Hepatocyte (in vitro differentiated cells): ENCODE data around the gene SCFD1. TPM values are rescaled to one million over a fixed set of nuclear protein-coding genes. Genes with fewer than 3 reads are reported as not detected.

ENCODE experiments used
- DNase-seq: peaks from one replicate; pipeline ENCODE4 v3.0.0-alpha.2; 2016; ENCODE audit warnings: low spot score
- H2AFZ ChIP-seq: fragments of 200-600 bp; sonication (generic); 2 replicates; pipeline ENCODE4 v1.6.0; 2016; ENCODE audit warnings: antibody characterized with exemption, mild to moderate bottlenecking
- H3K27ac ChIP-seq: fragments of 200-600 bp; sonication (generic); 2 replicates; pipeline ENCODE4 v1.5.1; 2016; ENCODE audit warnings: mild to moderate bottlenecking
- H3K27me3 ChIP-seq: fragments of 200-600 bp; sonication (generic); 2 replicates; pipeline ENCODE4 v1.6.1; 2016
- H3K36me3 ChIP-seq: fragments of 200-600 bp; sonication (generic); replicated peaks from 2 replicates; pipeline ENCODE4 v1.5.1; 2016; ENCODE audit warnings: low read depth; ENCODE audit not compliant: insufficient read depth
- H3K4me1 ChIP-seq: fragments of 200-600 bp; sonication (generic); 2 replicates; pipeline ENCODE4 v1.5.1; 2016; ENCODE audit warnings: mild to moderate bottlenecking, moderate library complexity; ENCODE audit not compliant: insufficient read depth
- H3K4me2 ChIP-seq: fragments of 200-600 bp; sonication (generic); 2 replicates; pipeline ENCODE4 v1.6.0; 2016
- H3K4me3 ChIP-seq: fragments of 200-600 bp; sonication (generic); 2 replicates; pipeline ENCODE4 v1.5.1; 2016; ENCODE audit warnings: mild to moderate bottlenecking
- H3K79me2 ChIP-seq: fragments of 200-600 bp; sonication (generic); 2 replicates; pipeline ENCODE4 v1.6.0; 2017; ENCODE audit warnings: mild to moderate bottlenecking
- H3K9me2 ChIP-seq: fragments of 200-600 bp; sonication (generic); replicated peaks from 2 replicates; pipeline ENCODE4 v1.6.0; 2017; ENCODE audit warnings: mild to moderate bottlenecking; ENCODE audit not compliant: insufficient read depth
- H3K9me3 ChIP-seq: fragments of 200-600 bp; sonication (generic); 2 replicates; pipeline ENCODE4 v1.5.1; 2016; ENCODE audit warnings: low read depth, mild to moderate bottlenecking
- H4K20me1 ChIP-seq: fragments of 200-600 bp; sonication (generic); 2 replicates; pipeline ENCODE4 v1.6.0; 2016; ENCODE audit warnings: mild to moderate bottlenecking; ENCODE audit not compliant: insufficient read depth, poor library complexity, severe bottlenecking
- EZH2 ChIP-seq: fragments of 200-600 bp; sonication (generic); IDR thresholded peaks from 2 replicates; pipeline ENCODE4 v1.6.1; 2016; ENCODE audit warnings: antibody characterized with exemption, mild to moderate bottlenecking, borderline replicate concordance
- EZH2phosphoT487 ChIP-seq: fragments of 200-600 bp; sonication (generic); IDR thresholded peaks from one replicate; pipeline ENCODE4 v1.6.1; 2018; ENCODE audit warnings: antibody characterized with exemption, mild to moderate bottlenecking, low read depth, moderate library complexity; ENCODE audit not compliant: unreplicated experiment, severe bottlenecking
- WGBS: methylation state at CpG from one replicate; pipeline ENCODE4 v1.1.6; 2016; ENCODE audit warnings: low lambda C conversion rate; ENCODE audit errors: missing lambda C conversion rate; 5-methylcytosine and 5-hydroxymethylcytosine counted together
- polyA plus RNA-seq: library from polyadenylated mRNA; unstranded; fragments of >200 nt; fragmentation: Nextera tagmentation; extraction: Ambion mirVana; gene quantifications from 2 replicates; pipeline ENCODE4 v1.2.1, GENCODE V29; 2016
- total RNA-seq: library from RNA; depleted of rRNA; stranded (reverse); fragments of >200 nt; gene quantifications from 2 replicates; pipeline ENCODE4 v1.2.3, GENCODE V29; 2014
- TF ChIP-seq, protein P1 (sequence below): fragments of 200-600 bp; sonication (generic); IDR thresholded peaks from 2 replicates; pipeline ENCODE4 v1.5.1; 2016; ENCODE audit warnings: antibody characterized with exemption, mild to moderate bottlenecking; ENCODE audit not compliant: poor library complexity

SCFD1 gene
- total and polyA plus RNA-seq, 2 experiments from 2014 or later: 68.9 to 101 TPM

GRCh38 chr14:30587141-30587540 lies 35.0 kb upstream of the SCFD1 start:
- no peaks in the 10 kb centered on the region for H3K9me2 ChIP-seq

GRCh38 chr14:30588873-30589272 lies 33.2 kb upstream of the SCFD1 start:
- H3K4me3 ChIP-seq: no peak overlapping the region
- H3K36me3 ChIP-seq: no peaks in the 10 kb centered on the region
- no peaks in the 10 kb centered on the region for H3K27me3 ChIP-seq
- H3K9me2 ChIP-seq: no peaks in the 10 kb centered on the region
- H3K9me3 ChIP-seq: no peaks in the 10 kb centered on the region
- no peak overlapping the region for H2AFZ ChIP-seq
- H4K20me1 ChIP-seq: no peaks in the 10 kb centered on the region
- TF ChIP-seq EZH2: no peak
- TF ChIP-seq EZH2phosphoT487: no peak
- TF ChIP-seq, protein P1, sequence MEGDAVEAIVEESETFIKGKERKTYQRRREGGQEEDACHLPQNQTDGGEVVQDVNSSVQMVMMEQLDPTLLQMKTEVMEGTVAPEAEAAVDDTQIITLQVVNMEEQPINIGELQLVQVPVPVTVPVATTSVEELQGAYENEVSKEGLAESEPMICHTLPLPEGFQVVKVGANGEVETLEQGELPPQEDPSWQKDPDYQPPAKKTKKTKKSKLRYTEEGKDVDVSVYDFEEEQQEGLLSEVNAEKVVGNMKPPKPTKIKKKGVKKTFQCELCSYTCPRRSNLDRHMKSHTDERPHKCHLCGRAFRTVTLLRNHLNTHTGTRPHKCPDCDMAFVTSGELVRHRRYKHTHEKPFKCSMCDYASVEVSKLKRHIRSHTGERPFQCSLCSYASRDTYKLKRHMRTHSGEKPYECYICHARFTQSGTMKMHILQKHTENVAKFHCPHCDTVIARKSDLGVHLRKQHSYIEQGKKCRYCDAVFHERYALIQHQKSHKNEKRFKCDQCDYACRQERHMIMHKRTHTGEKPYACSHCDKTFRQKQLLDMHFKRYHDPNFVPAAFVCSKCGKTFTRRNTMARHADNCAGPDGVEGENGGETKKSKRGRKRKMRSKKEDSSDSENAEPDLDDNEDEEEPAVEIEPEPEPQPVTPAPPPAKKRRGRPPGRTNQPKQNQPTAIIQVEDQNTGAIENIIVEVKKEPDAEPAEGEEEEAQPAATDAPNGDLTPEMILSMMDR: no peak
- H3K79me2 ChIP-seq: peaks cover 33% of the 10 kb centered on the region
- DNase-seq: no peak
- no peak overlapping the region for H3K4me2 ChIP-seq
- H3K27ac ChIP-seq: no peak overlapping the region
- H3K4me1 ChIP-seq: no peaks in the 10 kb centered on the region

More at GRCh38 chr14:30587141-30587540, 35.0 kb upstream of the SCFD1 start:
- Histone ChIP-seq H3K4me3 (no peak overlapping the region), H3K27me3 (no peaks in the 10 kb centered on the region), H3K36me3 (no peaks in the 10 kb centered on the region), H3K79me2 (peaks cover 46% of the 10 kb centered on the region), H3K9me3 (no peaks in the 10 kb centered on the region), H3K4me2 (no peak overlapping the region), H2AFZ (no peak overlapping the region), H3K4me1 (no peaks in the 10 kb centered on the region), H4K20me1 (no peaks in the 10 kb centered on the region), H3K27ac (no peak overlapping the region)
- DNase-seq: no peak
- TF ChIP-seq, protein P1: no peak
- no peak for TF ChIP-seq EZH2phosphoT487
- no peak for TF ChIP-seq EZH2
- 88% methylated on average over 3 of the region's 3 CpGs for WGBS

GRCh38 chr14:30596935-30597334 lies 25.2 kb upstream of the SCFD1 start:
- H3K27ac ChIP-seq: no peak overlapping the region
- H4K20me1 ChIP-seq: no peaks in the 10 kb centered on the region
- no peaks in the 10 kb centered on the region for H3K4me1 ChIP-seq
- peaks cover 6% of the 10 kb centered on the region for H3K79me2 ChIP-seq
- DNase-seq: no peak
- no peak overlapping the region for H3K4me2 ChIP-seq
- H3K4me3 ChIP-seq: no peak overlapping the region
- TF ChIP-seq, protein P1: no peak
- no peak for TF ChIP-seq EZH2
- TF ChIP-seq EZH2phosphoT487: no peak
- H3K9me2 ChIP-seq: no peaks in the 10 kb centered on the region
- 89% methylated on average over 1 of the region's 1 CpG for WGBS
- H2AFZ ChIP-seq: no peak overlapping the region
- no peaks in the 10 kb centered on the region for H3K27me3 ChIP-seq
- no peaks in the 10 kb centered on the region for H3K36me3 ChIP-seq
- no peaks in the 10 kb centered on the region for H3K9me3 ChIP-seq

GRCh38 chr14:30597504-30597903 lies 24.6 kb upstream of the SCFD1 start:
- no peak overlapping the region for H2AFZ ChIP-seq
- H3K36me3 ChIP-seq: no peaks in the 10 kb centered on the region
- no peaks in the 10 kb centered on the region for H3K4me1 ChIP-seq
- H3K9me2 ChIP-seq: no peaks in the 10 kb centered on the region
- H4K20me1 ChIP-seq: no peaks in the 10 kb centered on the region
- peaks cover 6% of the 10 kb centered on the region for H3K79me2 ChIP-seq
- TF ChIP-seq EZH2phosphoT487 (no peak), EZH2 (no peak)
- TF ChIP-seq, protein P1: no peak
- DNase-seq: no peak
- no peak overlapping the region for H3K4me2 ChIP-seq
- H3K9me3 ChIP-seq: no peaks in the 10 kb centered on the region
- H3K27ac ChIP-seq: no peak overlapping the region
- H3K4me3 ChIP-seq: no peak overlapping the region
- H3K27me3 ChIP-seq: no peaks in the 10 kb centered on the region
